A673 (cell line): Measurements from ENCODE around the gene SCG5.

ENCODE experiments used
- EZH2 ChIP-seq: fragments of 200-600 bp; sonication (generic); IDR thresholded peaks from 2 replicates; pipeline ENCODE4 v1.6.1; 2017; ENCODE audit warnings: borderline replicate concordance, low read depth, mild to moderate bottlenecking, mixed read lengths, antibody characterized with exemption, low read length; ENCODE audit not compliant: poor library complexity, severe bottlenecking
- TF ChIP-seq, protein P1 (sequence below): fragments of 300-800, 200-600 bp; sonication (generic); conservative IDR thresholded peaks from 2 replicates; pipeline ENCODE4 v1.5.1; 2017; ENCODE audit warnings: low read depth, mild to moderate bottlenecking, antibody characterized with exemption, low read length, moderate library complexity, mixed read lengths

DNA sequence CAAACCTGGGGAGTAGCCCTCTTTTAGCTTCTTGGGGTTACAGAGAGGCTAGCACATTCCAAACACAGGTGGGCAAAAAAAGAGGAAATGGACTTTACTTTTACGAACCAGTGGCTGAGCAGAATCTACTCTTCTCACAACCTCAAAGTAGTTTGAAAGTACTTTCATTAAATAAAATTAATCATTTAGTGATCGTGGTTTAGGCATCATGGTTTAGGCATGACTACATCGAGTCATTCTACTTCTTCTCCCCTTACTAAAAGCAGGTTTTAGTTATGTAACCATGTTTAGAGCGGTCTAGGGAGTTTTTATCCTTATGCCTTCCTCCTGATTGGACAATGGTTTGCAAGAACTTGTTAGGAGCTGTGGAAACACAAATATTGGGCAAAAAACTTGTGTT, 73.8 kb downstream of the SCG5 start:
- TF ChIP-seq, protein P1, sequence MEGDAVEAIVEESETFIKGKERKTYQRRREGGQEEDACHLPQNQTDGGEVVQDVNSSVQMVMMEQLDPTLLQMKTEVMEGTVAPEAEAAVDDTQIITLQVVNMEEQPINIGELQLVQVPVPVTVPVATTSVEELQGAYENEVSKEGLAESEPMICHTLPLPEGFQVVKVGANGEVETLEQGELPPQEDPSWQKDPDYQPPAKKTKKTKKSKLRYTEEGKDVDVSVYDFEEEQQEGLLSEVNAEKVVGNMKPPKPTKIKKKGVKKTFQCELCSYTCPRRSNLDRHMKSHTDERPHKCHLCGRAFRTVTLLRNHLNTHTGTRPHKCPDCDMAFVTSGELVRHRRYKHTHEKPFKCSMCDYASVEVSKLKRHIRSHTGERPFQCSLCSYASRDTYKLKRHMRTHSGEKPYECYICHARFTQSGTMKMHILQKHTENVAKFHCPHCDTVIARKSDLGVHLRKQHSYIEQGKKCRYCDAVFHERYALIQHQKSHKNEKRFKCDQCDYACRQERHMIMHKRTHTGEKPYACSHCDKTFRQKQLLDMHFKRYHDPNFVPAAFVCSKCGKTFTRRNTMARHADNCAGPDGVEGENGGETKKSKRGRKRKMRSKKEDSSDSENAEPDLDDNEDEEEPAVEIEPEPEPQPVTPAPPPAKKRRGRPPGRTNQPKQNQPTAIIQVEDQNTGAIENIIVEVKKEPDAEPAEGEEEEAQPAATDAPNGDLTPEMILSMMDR, result no peak
- TF ChIP-seq EZH2, result no peak
